Progenitor cell of endocrine pancreas (in vitro differentiated cells): Measurements from ENCODE around the gene PIGP. TPM values are rescaled to one million over a fixed set of nuclear protein-coding genes. Genes with fewer than 3 reads are reported as not detected.

ENCODE experiments used
- DNase-seq: peaks from one replicate; pipeline ENCODE4 v3.0.0; 2021; ENCODE audit warnings: low spot score; ENCODE audit not compliant: unreplicated experiment
- H3K27ac Mint-ChIP-seq: 2 replicates; pipeline ENCODE4 v1.8.0; 2021; ENCODE audit warnings: mild to moderate bottlenecking, moderate library complexity, mixed read lengths
- H3K27me3 Mint-ChIP-seq: 2 replicates; pipeline ENCODE4 v1.8.0; 2021; ENCODE audit warnings: mixed read lengths
- H3K36me3 Mint-ChIP-seq: 2 replicates; pipeline ENCODE4 v1.8.0; 2022; ENCODE audit warnings: mixed read lengths; ENCODE audit not compliant: insufficient read depth
- H3K4me1 Mint-ChIP-seq: 2 replicates; pipeline ENCODE4 v1.8.0; 2021; ENCODE audit warnings: low read depth, mixed read lengths
- H3K4me3 Mint-ChIP-seq: 2 replicates; pipeline ENCODE4 v1.8.0; 2021; ENCODE audit warnings: low read depth, mild to moderate bottlenecking, moderate library complexity, mixed read lengths
- H3K9me3 Mint-ChIP-seq: 2 replicates; pipeline ENCODE4 v1.8.0; 2021; ENCODE audit warnings: low read depth, mixed read lengths
- CTCF ChIP-seq: fragments of 200-600 bp; sonication (generic); IDR thresholded peaks from one replicate; pipeline ENCODE4 v1.5.0; 2021; ENCODE audit warnings: antibody characterized with exemption, mild to moderate bottlenecking; ENCODE audit not compliant: unreplicated experiment
- total RNA-seq: library from RNA; stranded (reverse); gene quantifications from 2 replicates; pipeline ENCODE4 v1.2.1, GENCODE V29; 2021

Gene PIGP
- total RNA-seq, 1 donor from 2014 or later: 17.8 TPM

GRCh38 chr21:37065561-37066177 is 7.2 kb downstream of the PIGP start:
- no peaks in the 10 kb centered on the region for H3K27me3 Mint-ChIP-seq

GRCh38 chr21:37064841-37065240 is 8.0 kb downstream of the PIGP start:
- no peak overlapping the region for H3K4me3 Mint-ChIP-seq
- TF ChIP-seq CTCF: no peak
- H3K36me3 Mint-ChIP-seq: peaks cover 12% of the 10 kb centered on the region
- peaks cover 4% of the 10 kb centered on the region for H3K4me1 Mint-ChIP-seq
- no peaks in the 10 kb centered on the region for H3K9me3 Mint-ChIP-seq
- no peak overlapping the region for H3K27ac Mint-ChIP-seq
- DNase-seq: no peak
- no peaks in the 10 kb centered on the region for H3K27me3 Mint-ChIP-seq

More at GRCh38 chr21:37065561-37066177, 7.2 kb downstream of the PIGP start:
- DNase-seq: no peak
- TF ChIP-seq CTCF: no peak
- no peak overlapping the region for H3K27ac Mint-ChIP-seq
- H3K9me3 Mint-ChIP-seq: no peaks in the 10 kb centered on the region
- peaks cover 13% of the 10 kb centered on the region for H3K36me3 Mint-ChIP-seq
- H3K4me3 Mint-ChIP-seq: no peak overlapping the region
- peaks cover 4% of the 10 kb centered on the region for H3K4me1 Mint-ChIP-seq

- Mint-ChIP-seq H3K4me1 (peaks cover 4% of the 10 kb centered on the region), H3K4me3 (no peak overlapping the region), H3K27me3 (no peaks in the 10 kb centered on the region), H3K36me3 (peaks cover 8% of the 10 kb centered on the region), H3K27ac (no peak overlapping the region), H3K9me3 (no peaks in the 10 kb centered on the region)
- DNase-seq: no peak
- TF ChIP-seq CTCF: no peak
Measured at GRCh38 chr21:37063433-37063832, 9.4 kb downstream of the PIGP start.

- H3K27me3 Mint-ChIP-seq: no peaks in the 10 kb centered on the region
- H3K4me3 Mint-ChIP-seq: no peak overlapping the region
- peaks cover 5% of the 10 kb centered on the region for H3K36me3 Mint-ChIP-seq
- TF ChIP-seq CTCF: no peak
- H3K27ac Mint-ChIP-seq: no peak overlapping the region
- H3K4me1 Mint-ChIP-seq: peaks cover 4% of the 10 kb centered on the region
- H3K9me3 Mint-ChIP-seq: no peaks in the 10 kb centered on the region
- no peak for DNase-seq
Measured at GRCh38 chr21:37062593-37062935, 10.3 kb downstream of the PIGP start.

- no peak overlapping the region for H3K27ac Mint-ChIP-seq
- peaks cover 3% of the 10 kb centered on the region for H3K36me3 Mint-ChIP-seq
- no peak overlapping the region for H3K4me3 Mint-ChIP-seq
Measured at GRCh38 chr21:37061926-37062592, 10.8 kb downstream of the PIGP start.

More at GRCh38 chr21:37061926-37062592, 10.8 kb downstream of the PIGP start:
- TF ChIP-seq CTCF: no peak
- Mint-ChIP-seq H3K9me3 (no peaks in the 10 kb centered on the region), H3K27me3 (no peaks in the 10 kb centered on the region), H3K4me1 (peaks cover 4% of the 10 kb centered on the region)
- no peak for DNase-seq
